Epithelial cell of esophagus (primary cell): ENCODE data around the gene C15orf62.
A peak's percentile ranks its signal among the peaks of the same experiment; 100 is the strongest.

Experiments
- DNase-seq: peaks from one replicate; pipeline ENCODE4 v3.0.0; 2010; ENCODE audit warnings: low read depth
- H3K4me3 ChIP-seq: 2 replicates; pipeline ENCODE4 v1.5.1; 2011; ENCODE audit warnings: mild to moderate bottlenecking, low read length, control low read depth
- TF ChIP-seq, protein P1 (sequence below): IDR thresholded peaks from 2 replicates; pipeline ENCODE4 v1.5.1; 2011; ENCODE audit warnings: low read depth, mild to moderate bottlenecking, low read length, control low read depth, inconsistent platforms; ENCODE audit not compliant: insufficient read depth; ENCODE audit errors: missing control alignments

C15orf62 gene

DNA sequence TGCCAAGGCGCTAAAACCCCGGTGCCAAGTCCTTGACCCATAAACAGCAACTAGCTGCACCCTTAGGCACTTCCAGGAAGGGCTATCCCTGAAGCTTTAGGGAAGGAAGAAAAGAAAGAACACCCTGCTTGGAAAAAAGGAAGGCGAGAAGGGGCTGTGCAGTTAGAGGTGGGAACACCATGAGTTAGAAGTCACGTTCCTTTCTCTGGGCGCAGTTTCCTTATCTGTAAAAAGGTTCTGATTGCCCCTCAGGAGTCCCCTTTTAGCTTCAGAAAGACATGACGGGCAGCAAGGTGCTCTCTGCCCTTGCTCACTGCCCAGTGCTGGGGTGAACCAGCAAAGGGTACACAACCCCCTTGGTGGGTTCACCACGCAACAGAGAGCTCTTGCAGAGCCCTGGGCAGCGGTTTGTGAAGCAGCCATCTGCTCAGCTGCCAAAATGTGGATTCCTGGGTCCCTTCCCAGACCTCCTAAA is 5.1 kb upstream of the C15orf62 start:
- TF ChIP-seq, protein P1, sequence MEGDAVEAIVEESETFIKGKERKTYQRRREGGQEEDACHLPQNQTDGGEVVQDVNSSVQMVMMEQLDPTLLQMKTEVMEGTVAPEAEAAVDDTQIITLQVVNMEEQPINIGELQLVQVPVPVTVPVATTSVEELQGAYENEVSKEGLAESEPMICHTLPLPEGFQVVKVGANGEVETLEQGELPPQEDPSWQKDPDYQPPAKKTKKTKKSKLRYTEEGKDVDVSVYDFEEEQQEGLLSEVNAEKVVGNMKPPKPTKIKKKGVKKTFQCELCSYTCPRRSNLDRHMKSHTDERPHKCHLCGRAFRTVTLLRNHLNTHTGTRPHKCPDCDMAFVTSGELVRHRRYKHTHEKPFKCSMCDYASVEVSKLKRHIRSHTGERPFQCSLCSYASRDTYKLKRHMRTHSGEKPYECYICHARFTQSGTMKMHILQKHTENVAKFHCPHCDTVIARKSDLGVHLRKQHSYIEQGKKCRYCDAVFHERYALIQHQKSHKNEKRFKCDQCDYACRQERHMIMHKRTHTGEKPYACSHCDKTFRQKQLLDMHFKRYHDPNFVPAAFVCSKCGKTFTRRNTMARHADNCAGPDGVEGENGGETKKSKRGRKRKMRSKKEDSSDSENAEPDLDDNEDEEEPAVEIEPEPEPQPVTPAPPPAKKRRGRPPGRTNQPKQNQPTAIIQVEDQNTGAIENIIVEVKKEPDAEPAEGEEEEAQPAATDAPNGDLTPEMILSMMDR = no peak
- peak overlapping the region; percentile 50 for H3K4me3 ChIP-seq
- no peak for DNase-seq

- peak; percentile 18 for DNase-seq
- H3K4me3 ChIP-seq = no peak overlapping the region
- TF ChIP-seq, protein P1 = no peak
Observed at GRCh38 chr15:40766194-40766815, 3.5 kb upstream of the C15orf62 start.

GRCh38 chr15:40766906-40767837 is 2.6 kb upstream of the C15orf62 start:
- TF ChIP-seq, protein P1 = no peak
- DNase-seq = peak; percentile 65
- no peak overlapping the region for H3K4me3 ChIP-seq

DNA sequence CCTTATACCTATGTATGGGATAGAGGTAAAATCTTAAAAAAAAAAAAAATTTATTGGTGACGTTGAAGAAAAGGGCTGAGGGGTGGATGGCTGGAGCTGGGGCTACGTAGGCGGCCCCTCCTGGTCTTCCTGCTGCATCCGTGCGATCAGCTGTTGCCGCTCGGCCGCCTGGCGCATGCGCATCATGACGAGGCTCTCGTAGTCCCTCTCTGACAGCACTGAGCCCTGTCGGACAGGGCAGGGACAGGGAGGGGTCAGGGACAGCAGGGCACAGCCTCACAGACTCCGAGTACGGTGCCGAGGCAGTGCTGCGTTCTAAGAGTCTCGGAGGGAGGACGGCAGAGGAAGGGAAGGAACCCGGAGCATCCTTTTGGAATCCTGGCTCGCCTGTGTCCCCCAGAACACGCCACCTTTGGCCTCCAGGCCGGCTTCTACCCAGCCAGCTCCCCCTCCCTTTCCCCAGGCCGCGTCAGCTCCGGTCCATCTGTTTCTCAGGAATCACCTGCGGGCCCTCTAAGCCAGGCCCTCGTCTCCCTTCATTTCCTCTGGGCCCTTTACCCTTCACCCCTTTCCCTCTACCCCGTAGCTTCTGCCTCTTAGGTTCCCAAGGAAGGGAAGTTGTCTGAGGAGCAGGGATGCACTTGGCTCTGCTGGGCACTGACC is 1.8 kb upstream of the C15orf62 start:
- DNase-seq = no peak
- TF ChIP-seq, protein P1 = no peak
- no peak overlapping the region for H3K4me3 ChIP-seq

- H3K4me3 ChIP-seq = no peak overlapping the region
- no peak for DNase-seq
- TF ChIP-seq, protein P1 = no peak
Observed at GRCh38 chr15:40768521-40769273, 1.1 kb upstream of the C15orf62 start.

DNA sequence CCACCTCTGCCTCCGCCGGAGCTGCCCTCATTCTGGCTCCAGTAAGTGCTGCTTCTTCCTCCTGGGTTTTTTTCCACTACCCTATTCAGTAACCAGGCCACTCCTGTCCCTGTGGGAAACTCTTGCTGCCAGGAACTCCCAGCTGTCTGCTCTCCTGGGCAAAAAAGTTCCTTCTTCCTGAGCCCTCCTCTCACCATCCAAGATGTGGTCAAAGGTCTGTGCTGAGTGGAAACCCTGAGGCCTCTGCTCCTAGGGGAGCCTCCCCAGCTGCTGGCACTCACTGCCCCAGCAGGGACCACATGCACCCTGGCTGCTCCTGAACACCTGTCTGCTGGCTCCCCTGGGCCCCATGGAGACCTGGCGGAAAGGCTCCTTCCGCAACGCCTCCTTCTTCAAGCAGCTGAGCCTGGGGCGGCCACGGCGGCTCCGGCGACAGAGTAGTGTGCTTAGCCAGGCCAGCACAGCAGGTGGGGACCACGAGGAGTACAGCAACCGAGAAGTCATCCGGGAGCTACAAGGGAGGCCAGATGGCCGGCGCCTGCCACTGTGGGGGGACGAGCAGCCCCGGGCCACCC is 454 bp downstream of the C15orf62 start:
- TF ChIP-seq, protein P1 = no peak
- H3K4me3 ChIP-seq = peak overlapping the region; percentile 34

More for the DNA sequence above, 454 bp downstream of the C15orf62 start:
- no peak for DNase-seq
